Measurements from ENCODE around the gene NR1H3. TPM values are rescaled to one million over a fixed set of nuclear protein-coding genes. Genes with fewer than 3 reads are reported as not detected.

Gene NR1H3
- total RNA-seq, 1 donor from 2014 or later = 49.2 TPM

DNA sequence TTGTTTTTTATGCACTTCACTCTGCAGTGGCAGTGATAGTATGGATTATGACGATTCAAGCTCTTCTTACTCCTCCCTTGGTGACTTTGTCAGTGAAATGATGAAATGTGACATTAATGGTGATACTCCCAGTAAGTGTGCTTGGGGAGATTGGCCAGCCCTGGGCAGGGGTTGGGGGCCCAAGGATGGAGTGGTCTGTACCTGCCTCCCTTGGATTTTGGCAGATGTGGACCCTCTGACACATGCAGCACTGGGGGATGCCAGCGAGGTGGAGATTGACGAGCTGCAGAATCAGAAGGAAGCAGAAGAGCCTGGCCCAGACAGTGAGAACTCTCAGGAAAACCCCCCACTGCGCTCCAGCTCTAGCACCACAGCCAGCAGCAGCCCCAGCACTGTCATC is 26.4 kb downstream of the NR1H3 start:
- Histone ChIP-seq H3K4me1 (no peaks in the 10 kb centered on the region), H3K27me3 (ENCODE audit: low read depth) (no peaks in the 10 kb centered on the region), H3K4me3 (no peak overlapping the region), H3K27ac (no peak overlapping the region), H3K9me3 (no peaks in the 10 kb centered on the region), H3K36me3 (peaks cover 100% of the 10 kb centered on the region)
- intact Hi-C loops (cut with DNase I) = no loop called here
- no peak for TF ChIP-seq CTCF (IDR thresholded peaks at IDR 0.05)
- no peak for DNase-seq
- no peak for ATAC-seq

DNA sequence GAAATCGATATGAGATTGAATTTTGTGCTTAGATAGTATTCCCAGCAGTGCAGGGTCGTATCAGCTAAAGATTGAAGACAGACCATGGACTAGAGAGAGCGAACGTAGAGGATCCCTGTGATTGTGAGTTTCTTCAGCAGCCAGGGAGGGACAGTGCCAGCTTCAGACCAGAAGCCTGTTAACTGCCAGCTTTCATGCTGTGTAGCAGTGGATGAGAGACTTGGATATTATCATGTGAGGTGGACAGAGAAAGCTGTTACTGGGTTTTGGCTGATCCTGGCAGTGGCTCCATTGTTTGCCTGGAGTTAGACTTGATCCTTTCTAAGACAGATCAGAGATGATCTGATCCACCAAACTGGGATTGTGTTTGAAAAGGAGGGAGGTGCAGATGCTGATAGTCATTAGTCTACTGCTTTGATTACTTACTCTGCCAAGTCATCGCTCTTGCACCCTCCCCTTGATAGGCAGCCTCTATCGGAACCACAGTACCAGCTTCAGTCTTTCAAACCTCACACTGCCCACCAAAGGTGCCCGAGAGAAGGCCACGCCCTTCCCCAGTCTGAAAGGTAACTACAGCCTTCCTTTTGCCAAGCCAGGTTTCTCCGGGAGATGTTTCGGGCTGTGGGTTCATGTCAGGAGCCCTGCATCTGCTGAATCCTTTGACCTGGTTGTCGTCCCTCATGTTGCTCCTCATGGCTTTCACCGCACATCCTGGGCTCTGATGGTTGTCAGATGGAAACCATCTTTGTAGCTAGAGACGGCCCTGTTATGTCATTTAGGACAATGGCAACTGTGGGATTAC is 28.4 kb downstream of the NR1H3 start:
- no peak for DNase-seq
- ATAC-seq = no peak
- no peak for TF ChIP-seq CTCF (IDR thresholded peaks at IDR 0.05)
- Histone ChIP-seq H3K27ac (no peak overlapping the region), H3K4me1 (no peaks in the 10 kb centered on the region), H3K27me3 (ENCODE audit: low read depth) (no peaks in the 10 kb centered on the region), H3K9me3 (no peaks in the 10 kb centered on the region), H3K4me3 (no peak overlapping the region), H3K36me3 (peaks cover 100% of the 10 kb centered on the region)
- intact Hi-C loops (cut with DNase I) = no loop called here

DNA sequence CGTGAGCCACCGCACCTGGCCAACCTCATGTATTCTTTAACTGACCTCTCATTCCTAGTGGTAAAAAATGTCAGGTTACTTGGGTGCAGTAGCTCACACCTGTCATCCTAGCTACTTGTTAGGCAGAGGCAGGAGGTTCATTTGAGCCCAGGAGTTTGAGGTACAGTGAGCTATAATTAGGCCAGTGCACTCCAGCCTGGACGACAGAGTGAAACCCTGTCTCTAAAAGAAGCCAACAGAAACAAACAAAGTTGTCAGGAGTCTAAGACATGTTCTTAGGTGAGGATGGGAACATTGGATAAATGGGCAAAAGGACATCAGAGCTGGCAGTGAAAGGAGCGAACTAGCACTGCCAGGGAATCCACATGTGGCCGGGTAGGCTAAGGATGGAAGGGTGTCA is 30.3 kb downstream of the NR1H3 start:
- H3K9me3 ChIP-seq = no peaks in the 10 kb centered on the region
- no peak overlapping the region for H3K4me3 ChIP-seq
- no peak for TF ChIP-seq CTCF (IDR thresholded peaks at IDR 0.05)
- no peaks in the 10 kb centered on the region for H3K4me1 ChIP-seq
- intact Hi-C loops (cut with DNase I) = no loop called here
- no peaks in the 10 kb centered on the region for H3K27me3 ChIP-seq (ENCODE audit: low read depth)
- no peak for ATAC-seq
- no peak overlapping the region for H3K27ac ChIP-seq
- no peak for DNase-seq
- H3K36me3 ChIP-seq = peaks cover 100% of the 10 kb centered on the region

DNA sequence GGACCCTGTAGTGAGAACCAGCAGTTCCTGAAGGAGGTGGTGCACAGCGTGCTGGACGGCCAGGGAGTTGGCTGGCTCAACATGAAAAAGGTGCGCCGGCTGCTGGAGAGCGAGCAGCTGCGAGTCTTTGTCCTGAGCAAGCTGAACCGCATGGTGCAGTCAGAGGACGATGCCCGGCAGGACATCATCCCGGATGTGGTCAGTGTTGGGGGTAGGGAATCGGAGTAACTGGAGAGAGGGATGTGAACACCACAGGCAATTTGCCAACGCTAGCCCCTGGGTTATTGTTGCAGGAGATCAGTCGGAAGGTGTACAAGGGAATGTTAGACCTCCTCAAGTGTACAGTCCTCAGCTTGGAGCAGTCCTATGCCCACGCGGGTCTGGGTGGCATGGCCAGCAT is 32.1 kb downstream of the NR1H3 start:
- no peaks in the 10 kb centered on the region for H3K27me3 ChIP-seq (ENCODE audit: low read depth)
- ATAC-seq (no peak), DNase-seq (no peak)
- H3K4me1 ChIP-seq = no peaks in the 10 kb centered on the region
- H3K9me3 ChIP-seq = no peaks in the 10 kb centered on the region
- no peak for TF ChIP-seq CTCF (IDR thresholded peaks at IDR 0.05)
- H3K27ac ChIP-seq = no peak overlapping the region
- intact Hi-C loops (cut with DNase I) = no loop called here
- no peak overlapping the region for H3K4me3 ChIP-seq
- peaks cover 100% of the 10 kb centered on the region for H3K36me3 ChIP-seq

DNA sequence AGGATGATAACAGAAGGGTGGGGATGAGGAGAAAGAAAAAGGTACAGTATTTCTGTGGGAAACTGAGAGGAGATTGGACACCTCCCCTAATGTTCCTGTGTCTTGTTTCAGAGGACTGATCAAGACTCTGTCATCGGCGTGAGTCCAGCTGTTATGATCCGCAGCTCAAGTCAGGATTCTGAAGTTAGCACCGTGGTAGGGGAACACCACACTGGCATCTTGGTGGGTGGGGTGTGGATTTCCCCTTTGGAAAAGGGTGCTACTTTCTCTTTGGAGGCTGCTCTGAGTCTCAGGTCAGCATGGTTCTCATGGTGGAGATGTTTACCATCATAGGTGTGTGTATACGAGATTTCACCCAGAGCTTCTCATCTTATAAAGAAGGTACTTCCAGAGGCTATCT is 37.6 kb downstream of the NR1H3 start:
- peaks cover 99% of the 10 kb centered on the region for H3K36me3 ChIP-seq
- TF ChIP-seq CTCF (IDR thresholded peaks at IDR 0.05) = no peak
- no peak overlapping the region for H3K4me3 ChIP-seq
- no peaks in the 10 kb centered on the region for H3K27me3 ChIP-seq (ENCODE audit: low read depth)
- H3K9me3 ChIP-seq = no peaks in the 10 kb centered on the region
- H3K27ac ChIP-seq = no peak overlapping the region
- DNase-seq (no peak), ATAC-seq (no peak)
- H3K4me1 ChIP-seq = no peaks in the 10 kb centered on the region
- intact Hi-C loops (cut with DNase I) = no loop called here

All from lower lobe of right lung (tissue), 2 donors.